Lower leg skin (tissue), 3 donors: ENCODE measurements around the gene UBXN11.

ENCODE experiments used
- CTCF ChIP-seq, 3 donors: fragments of 450-650 bp; IDR thresholded peaks; one replicate each; pipeline ENCODE4 v1.5.1; 2016; ENCODE audit warnings: antibody characterized with exemption in 3 of 3, mild to moderate bottlenecking in 3 of 3, moderate library complexity in 2 of 3
- POLR2A ChIP-seq, 2 donors: fragments of 450-650 bp; IDR thresholded peaks; one replicate each; pipeline ENCODE4 v1.6.1; 2016 to 2017; ENCODE audit warnings: antibody characterized with exemption in 2 of 2, mild to moderate bottlenecking in 1 of 2, moderate library complexity in 1 of 2

GRCh38 chr1:26233903-26234643 is 72.4 kb downstream of the UBXN11 start, which contains the start of gene CEP85:
- TF ChIP-seq CTCF (IDR thresholded peaks at IDR 0.05) = peak in 1 of 3 donors; percentile 43
- no peak for TF ChIP-seq POLR2A (IDR thresholded peaks at IDR 0.05)
